Ishikawa (cell line): ENCODE measurements around the gene ADK.

Source experiments
- EP300 ChIP-seq: IDR thresholded peaks from 2 replicates; pipeline ENCODE4 v1.6.1; 2012; ENCODE audit warnings: borderline replicate concordance
- TCF12 ChIP-seq: IDR thresholded peaks from 2 replicates; pipeline ENCODE4 v1.6.1; 2012; ENCODE audit warnings: low read depth

DNA sequence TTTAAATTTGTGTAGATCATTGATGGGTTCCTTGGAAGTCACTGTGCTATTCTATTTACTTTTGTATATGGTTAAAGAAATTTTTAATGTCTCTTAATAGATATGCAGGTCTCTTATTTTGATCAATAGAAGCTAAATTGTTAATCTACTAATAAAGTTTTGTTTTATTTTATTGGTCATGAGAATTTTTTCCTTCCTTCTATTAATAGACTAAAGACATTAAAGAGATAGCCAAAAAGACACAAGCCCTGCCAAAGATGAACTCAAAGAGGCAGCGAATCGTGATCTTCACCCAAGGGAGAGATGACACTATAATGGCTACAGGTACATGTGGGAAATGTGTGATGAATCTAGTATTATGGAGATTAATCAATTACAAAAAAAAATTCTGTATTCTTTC is 449.1 kb downstream of the ADK start:
- TF ChIP-seq TCF12 (no peak), EP300 (no peak)
